ENCODE measurements around the gene PRSS36. TPM values are rescaled to one million over a fixed set of nuclear protein-coding genes. Genes with fewer than 3 reads are reported as not detected.

PRSS36 gene
- total and polyA plus RNA-seq, 9 of the 15 experiments (the other 6 are each of a cell fraction or from before 2014, with no cell fraction given), result 0.09 to 1.2 (median 0.54) TPM; not detected in 2

GRCh38 chr16:31142109-31143010, 7.5 kb downstream of the PRSS36 start:
- ATAC-seq, result peak; percentile 97
- peak overlapping the region; percentile 70 to 92 for H3K9ac ChIP-seq (ENCODE audit: insufficient read depth in 1 of 2, low read depth in 2 of 2, low read length in 2 of 2)
- no peaks in the 10 kb centered on the region for H3K36me3 ChIP-seq (ENCODE audit: control insufficient read depth, insufficient read depth, low read length)
- H3K4me1 ChIP-seq (replicated peaks in 1 of 2; ENCODE audit: control insufficient read depth in 2 of 2, insufficient read depth in 2 of 2, low read length in 2 of 2), result peaks cover 14 to 43% of the 10 kb centered on the region in 2 experiments
- no peaks in the 10 kb centered on the region for H3K9me3 ChIP-seq (replicated peaks; ENCODE audit: control insufficient read depth, insufficient read depth, low read depth, low read length)
- peaks cover 13 to 19% of the 10 kb centered on the region in 2 experiments; a peak in 4 of 5 replicates for H3K27me3 ChIP-seq (ENCODE audit: control insufficient read depth in 2 of 2, insufficient read depth in 2 of 2, low read length in 2 of 2)
- BruUV-seq (replicated peaks), result no TSS peak
- H3K4me3 ChIP-seq, result peak overlapping the region; percentile 28
- no peaks in the 10 kb centered on the region; the same call in 1 of the 2 replicates for H4K20me1 ChIP-seq (replicated peaks; ENCODE audit: control insufficient read depth, insufficient read depth, low read length)
- peak overlapping the region; percentile 67 for H3K27ac ChIP-seq (ENCODE audit: extremely low read depth, low read depth, low read length)
- peak; percentile 99 to 100 (median 100) for DNase-seq (ENCODE audit: extremely low read depth in 1 of 4, low spot score in 3 of 4)
- in situ Hi-C loops (cut with MboI) (no loop called here), intact Hi-C loops (cut with micrococcal nuclease) (loop anchor here (1.0 to 10.0 kb wide), 5 partner anchors 26 to 158 kb away; partner anchors contain the start of genes BCKDK, HSD3B7, KAT8 and VKORC1)
- POLR2A ChIA-PET, result interaction anchor here (0.6 to 3.4 kb wide), 17 partner anchors 10 to 157 kb away, joined by 3 to 39 read pairs (median 3); partner anchors contain the start of genes FUS, KAT8, VKORC1 and ZNF646
- no peaks in the 10 kb centered on the region for H3K9me1 ChIP-seq (ENCODE audit: control insufficient read depth, insufficient read depth, low read length)
- 21% methylated on average over 70 of the region's 89 CpGs for WGBS (ENCODE audit: insufficient coverage, low coverage, missing lambda C conversion rate)
- peak overlapping the region; percentile 72 for H3K4me2 ChIP-seq (ENCODE audit: insufficient read depth, low read length)
- peak overlapping the region; percentile 92 for H2AFZ ChIP-seq (ENCODE audit: low read depth, low read length)
- peak; percentile 85 for FAIRE-seq
- CTCF ChIA-PET (ENCODE audit: low intra/inter-chr PET ratio), result no interaction called here
- H3K79me2 ChIP-seq (ENCODE audit: control insufficient read depth, insufficient read depth, low read length), result no peaks in the 10 kb centered on the region
- TF ChIP-seq ZBTB7A (IDR thresholded peaks at IDR 0.05; ENCODE audit: borderline replicate concordance, control insufficient read depth, low read depth, low read length) (peak; percentile 77; the same call in 1 of the 2 replicates), WHSC1 (IDR thresholded peaks at IDR 0.05; ENCODE audit: low read length) (no peak), ZNF280B (CRISPR knock-in tag; IDR thresholded peaks at IDR 0.05) (no peak), MBD1 (CRISPR knock-in tag; IDR thresholded peaks at IDR 0.05) (peak; percentile 96), SNRNP70 (optimal IDR thresholded peaks at IDR 0.05; ENCODE audit: low read depth, low read length) (no peak), ZNF655 (CRISPR knock-in tag; IDR thresholded peaks at IDR 0.05) (no peak), MBD2 (IDR thresholded peaks at IDR 0.05; ENCODE audit: borderline replicate concordance, low read depth) (0 out of 2 replicates have a peak, but pooled peaks have one; percentile 13), ZBED1 (IDR thresholded peaks at IDR 0.05) (no peak), ZNF668 (CRISPR knock-in tag; IDR thresholded peaks at IDR 0.05) (no peak), MYC (IDR thresholded peaks at IDR 0.05; ENCODE audit: low read depth, low read length) (peak; percentile 98), MYC (CRISPR knock-in tag; IDR thresholded peaks at IDR 0.05; ENCODE audit: borderline replicate concordance, low read depth) (no peak)
- TF ChIP-seq, protein P1, sequence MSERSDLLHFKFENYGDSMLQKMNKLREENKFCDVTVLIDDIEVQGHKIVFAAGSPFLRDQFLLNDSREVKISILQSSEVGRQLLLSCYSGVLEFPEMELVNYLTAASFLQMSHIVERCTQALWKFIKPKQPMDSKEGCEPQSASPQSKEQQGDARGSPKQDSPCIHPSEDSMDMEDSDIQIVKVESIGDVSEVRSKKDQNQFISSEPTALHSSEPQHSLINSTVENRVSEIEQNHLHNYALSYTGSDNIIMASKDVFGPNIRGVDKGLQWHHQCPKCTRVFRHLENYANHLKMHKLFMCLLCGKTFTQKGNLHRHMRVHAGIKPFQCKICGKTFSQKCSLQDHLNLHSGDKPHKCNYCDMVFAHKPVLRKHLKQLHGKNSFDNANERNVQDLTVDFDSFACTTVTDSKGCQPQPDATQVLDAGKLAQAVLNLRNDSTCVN (CRISPR knock-in tag; IDR thresholded peaks at IDR 0.05), result no peak
- TF ChIP-seq, protein P2, sequence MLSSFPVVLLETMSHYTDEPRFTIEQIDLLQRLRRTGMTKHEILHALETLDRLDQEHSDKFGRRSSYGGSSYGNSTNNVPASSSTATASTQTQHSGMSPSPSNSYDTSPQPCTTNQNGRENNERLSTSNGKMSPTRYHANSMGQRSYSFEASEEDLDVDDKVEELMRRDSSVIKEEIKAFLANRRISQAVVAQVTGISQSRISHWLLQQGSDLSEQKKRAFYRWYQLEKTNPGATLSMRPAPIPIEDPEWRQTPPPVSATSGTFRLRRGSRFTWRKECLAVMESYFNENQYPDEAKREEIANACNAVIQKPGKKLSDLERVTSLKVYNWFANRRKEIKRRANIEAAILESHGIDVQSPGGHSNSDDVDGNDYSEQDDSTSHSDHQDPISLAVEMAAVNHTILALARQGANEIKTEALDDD (IDR thresholded peaks at IDR 0.05), result no peak

Data from K562 (cell line).